GM12891 (cell line): ENCODE data around the gene SVIP.

Experiments used
- POLR2A ChIP-seq: IDR thresholded peaks from 2 replicates; pipeline ENCODE4 v1.6.1; 2011; ENCODE audit warnings: low read depth, low read length, control low read depth
- POLR2AphosphoS5 ChIP-seq: IDR thresholded peaks from 2 replicates; pipeline ENCODE4 v1.6.1; 2011; ENCODE audit warnings: low read depth, low read length, control low read depth

DNA sequence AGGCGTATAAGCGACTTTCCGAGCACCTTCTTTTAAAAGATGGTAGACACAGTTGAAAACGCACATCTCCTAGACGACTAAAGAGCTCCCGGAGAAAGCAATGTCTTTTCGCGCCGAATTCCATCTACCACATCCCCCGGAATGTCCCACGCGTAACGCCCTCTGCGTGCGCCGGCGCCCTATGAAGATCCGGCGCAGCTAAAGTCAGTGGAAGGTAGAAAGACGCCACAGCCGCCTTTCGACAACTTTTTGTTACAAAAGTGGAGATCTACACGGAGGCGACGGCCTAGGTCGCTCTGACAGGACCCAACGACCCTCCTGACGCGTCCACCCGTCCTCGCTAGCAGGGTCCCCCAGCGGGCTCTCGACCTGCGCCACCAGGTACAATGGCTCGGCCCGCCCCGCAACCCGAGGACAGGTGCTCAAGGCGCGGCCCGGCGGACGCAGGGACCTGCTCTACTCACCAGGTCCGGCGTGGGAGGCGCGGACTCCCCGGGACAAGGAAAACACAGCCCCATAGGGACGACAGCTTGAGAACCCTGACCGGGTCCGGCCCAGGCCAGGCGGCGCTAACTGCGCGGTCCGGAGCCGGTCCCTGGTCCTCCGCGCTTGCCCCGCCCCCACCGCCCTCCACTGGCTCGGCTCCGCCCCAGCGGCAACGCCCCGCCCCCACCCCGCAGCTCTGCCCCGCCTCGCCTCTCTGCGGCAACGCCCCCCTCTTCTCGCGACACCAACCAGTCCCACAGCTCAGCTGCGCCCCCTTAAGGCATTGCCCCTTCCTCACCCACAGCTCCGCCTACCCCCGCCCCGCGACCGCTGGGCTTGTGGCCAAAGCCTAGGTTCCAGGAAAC lies at the start of gene SVIP:
- peak; percentile 75 for TF ChIP-seq POLR2A
- TF ChIP-seq POLR2AphosphoS5: 0 out of 2 replicates have a peak, but pooled peaks have one; percentile 64
